SU-DHL-6 (cell line): ENCODE results near the gene CYB561D1.

Experiments
- H2AFZ ChIP-seq: fragments of 200-600 bp; sonication (generic); 2 replicates; pipeline ENCODE4 v1.6.1; 2014; ENCODE audit warnings: low read depth, mild to moderate bottlenecking, moderate library complexity, mixed read lengths, antibody characterized with exemption, low read length; ENCODE audit not compliant: severe bottlenecking
- H3F3A ChIP-seq: fragments of 200-600 bp; shearing (Covaris generic); 2 replicates; pipeline ENCODE4 v1.6.0; 2016; ENCODE audit warnings: antibody characterized with exemption, mild to moderate bottlenecking; ENCODE audit not compliant: insufficient read depth
- H3K27ac ChIP-seq: fragments of 200-600 bp; sonication (generic); 2 replicates; pipeline ENCODE4 v1.5.1; 2016; ENCODE audit warnings: low read depth, mild to moderate bottlenecking, low read length, moderate library complexity, mixed read lengths
- H3K27me3 ChIP-seq: fragments of 200-600 bp; sonication (generic), shearing (Covaris generic); 2 replicates; pipeline ENCODE4 v1.6.0; 2014; ENCODE audit warnings: mild to moderate bottlenecking, low read length
- H3K36me3 ChIP-seq: fragments of 200-600 bp; sonication (generic); 2 replicates; pipeline ENCODE4 v1.6.1; 2014; ENCODE audit warnings: mild to moderate bottlenecking, low read length, mixed read lengths
- H3K4me2 ChIP-seq: fragments of 300-600, 200-600 bp; shearing (Covaris generic), sonication (generic); 2 replicates; pipeline ENCODE4 v1.6.0; 2014; ENCODE audit warnings: low read length, low read depth, mild to moderate bottlenecking; ENCODE audit not compliant: poor library complexity, severe bottlenecking
- H3K4me3 ChIP-seq: fragments of 200-600 bp; sonication (generic); 2 replicates; pipeline ENCODE4 v1.5.1; 2014; ENCODE audit warnings: antibody characterized with exemption, low read length, mild to moderate bottlenecking, mixed read lengths; ENCODE audit not compliant: insufficient read depth, poor library complexity, severe bottlenecking
- H3K79me2 ChIP-seq: fragments of 200-600 bp; sonication (generic); 2 replicates; pipeline ENCODE4 v1.6.1; 2014; ENCODE audit warnings: mild to moderate bottlenecking, low read length, moderate library complexity; ENCODE audit not compliant: insufficient read depth
- H3K9ac ChIP-seq: fragments of 200-600 bp; sonication (generic); 2 replicates; pipeline ENCODE4 v1.7.0; 2014; ENCODE audit warnings: mild to moderate bottlenecking, low read length
- H3K9me2 ChIP-seq: fragments of 200-600 bp; sonication (generic); replicated peaks from 2 replicates; pipeline ENCODE4 v1.6.1; 2014; ENCODE audit warnings: low read length; ENCODE audit not compliant: insufficient read depth
- H3K9me3 ChIP-seq: fragments of 200-600 bp; sonication (generic); 2 replicates; pipeline ENCODE4 v1.6.1; 2014; ENCODE audit warnings: low read length, mixed read lengths; ENCODE audit not compliant: insufficient read depth
- H4K20me1 ChIP-seq: fragments of 200-600 bp; sonication (generic); 2 replicates; pipeline ENCODE4 v1.6.1; 2014; ENCODE audit warnings: low read depth, mild to moderate bottlenecking, antibody characterized with exemption, low read length, moderate library complexity, mixed read lengths
- EZH2phosphoT487 ChIP-seq: fragments of 200-600 bp; sonication (generic), shearing (Covaris generic); conservative IDR thresholded peaks from 2 replicates; pipeline ENCODE4 v1.6.1; 2018; ENCODE audit warnings: mild to moderate bottlenecking, antibody characterized with exemption, low read length, moderate library complexity, mixed read lengths
- TF ChIP-seq, protein P1 (sequence below): fragments of 200-600 bp; sonication (generic); IDR thresholded peaks from one replicate; pipeline ENCODE4 v1.5.1; 2017; ENCODE audit warnings: antibody characterized with exemption, mild to moderate bottlenecking, low read length, moderate library complexity; ENCODE audit not compliant: insufficient read depth, poor library complexity, severe bottlenecking

The CYB561D1 gene

DNA sequence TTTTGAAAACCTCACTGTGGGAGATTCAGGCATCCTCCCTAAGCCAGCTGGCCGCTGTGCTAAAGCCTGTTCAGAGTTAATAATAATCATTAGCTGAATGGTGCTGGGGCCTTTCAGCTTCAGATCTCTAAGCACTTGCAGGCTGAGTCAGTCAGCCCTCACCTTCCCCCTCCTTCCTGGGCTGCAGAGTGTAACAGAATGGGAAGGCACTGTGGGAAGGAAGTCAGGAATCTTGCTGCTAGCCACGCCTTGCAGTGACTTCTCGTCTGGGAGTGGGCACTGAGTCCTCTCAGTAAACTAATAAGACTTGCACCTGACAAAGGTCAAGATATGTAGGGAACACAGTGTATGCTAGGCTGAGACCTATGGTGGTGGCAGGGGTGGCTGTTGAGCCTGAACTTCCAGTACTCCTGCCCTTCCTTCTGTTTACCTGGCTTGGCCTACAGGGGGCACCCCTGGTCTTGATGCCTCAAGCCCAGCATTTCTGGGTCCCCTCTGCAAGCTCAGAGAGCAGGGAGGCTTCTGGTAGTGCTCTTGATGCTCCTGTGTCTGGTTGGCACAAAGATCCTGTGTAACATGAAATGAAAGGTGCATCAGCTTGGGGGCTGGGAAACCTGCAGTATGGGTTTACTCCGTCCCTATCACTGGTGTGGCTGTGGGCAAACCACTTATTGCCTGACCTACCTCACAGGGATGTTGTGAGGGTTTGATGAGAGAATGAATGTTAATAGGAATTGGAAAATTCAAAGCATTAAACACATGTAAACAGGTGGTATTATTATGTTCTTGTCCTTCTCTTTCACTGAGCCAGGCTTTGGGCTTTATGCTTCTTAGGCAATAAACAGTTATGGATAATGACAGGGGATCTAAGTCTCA, 6.0 kb downstream of the CYB561D1 start:
- no peaks in the 10 kb centered on the region for H3K9me2 ChIP-seq
- no peak overlapping the region for H2AFZ ChIP-seq
- H3K27me3 ChIP-seq = no peaks in the 10 kb centered on the region
- H3K36me3 ChIP-seq = no peaks in the 10 kb centered on the region
- no peak overlapping the region for H3K27ac ChIP-seq
- TF ChIP-seq, protein P1, sequence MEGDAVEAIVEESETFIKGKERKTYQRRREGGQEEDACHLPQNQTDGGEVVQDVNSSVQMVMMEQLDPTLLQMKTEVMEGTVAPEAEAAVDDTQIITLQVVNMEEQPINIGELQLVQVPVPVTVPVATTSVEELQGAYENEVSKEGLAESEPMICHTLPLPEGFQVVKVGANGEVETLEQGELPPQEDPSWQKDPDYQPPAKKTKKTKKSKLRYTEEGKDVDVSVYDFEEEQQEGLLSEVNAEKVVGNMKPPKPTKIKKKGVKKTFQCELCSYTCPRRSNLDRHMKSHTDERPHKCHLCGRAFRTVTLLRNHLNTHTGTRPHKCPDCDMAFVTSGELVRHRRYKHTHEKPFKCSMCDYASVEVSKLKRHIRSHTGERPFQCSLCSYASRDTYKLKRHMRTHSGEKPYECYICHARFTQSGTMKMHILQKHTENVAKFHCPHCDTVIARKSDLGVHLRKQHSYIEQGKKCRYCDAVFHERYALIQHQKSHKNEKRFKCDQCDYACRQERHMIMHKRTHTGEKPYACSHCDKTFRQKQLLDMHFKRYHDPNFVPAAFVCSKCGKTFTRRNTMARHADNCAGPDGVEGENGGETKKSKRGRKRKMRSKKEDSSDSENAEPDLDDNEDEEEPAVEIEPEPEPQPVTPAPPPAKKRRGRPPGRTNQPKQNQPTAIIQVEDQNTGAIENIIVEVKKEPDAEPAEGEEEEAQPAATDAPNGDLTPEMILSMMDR = peak; percentile 22
- no peak for TF ChIP-seq EZH2phosphoT487
- H3K9me3 ChIP-seq = no peaks in the 10 kb centered on the region
- no peak overlapping the region for H3K4me3 ChIP-seq
- H3F3A ChIP-seq = no peaks in the 10 kb centered on the region
- no peak overlapping the region for H3K4me2 ChIP-seq
- H3K9ac ChIP-seq = no peak overlapping the region
- H4K20me1 ChIP-seq = no peaks in the 10 kb centered on the region
- H3K79me2 ChIP-seq = 0 out of 2 replicates have a peak, but pooled peaks cover 3% of the 10 kb centered on the region

DNA sequence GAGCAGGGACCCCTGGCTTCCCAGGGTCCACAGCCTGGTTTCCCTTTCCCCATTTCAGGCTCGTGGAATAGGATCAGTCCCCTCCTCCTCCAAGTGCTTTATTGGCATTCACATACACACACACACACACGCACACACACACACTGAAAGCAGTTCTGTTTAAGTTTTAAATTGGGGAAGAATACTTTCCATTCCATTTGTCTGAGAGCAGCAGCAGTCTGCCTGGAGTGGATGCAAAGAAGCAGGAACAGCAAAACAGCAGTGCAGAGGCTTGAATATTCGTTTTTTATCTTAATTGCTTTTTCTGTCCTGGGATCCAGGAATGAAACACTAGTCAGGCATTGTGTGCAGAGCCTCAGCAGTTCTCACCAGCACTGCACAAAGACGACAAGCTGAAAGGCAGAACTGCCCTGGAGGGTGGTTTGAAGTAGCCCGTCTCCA, 7.1 kb downstream of the CYB561D1 start:
- H3K27ac ChIP-seq = no peak overlapping the region
- no peaks in the 10 kb centered on the region for H3K9me3 ChIP-seq
- TF ChIP-seq, protein P1 = no peak
- no peak for TF ChIP-seq EZH2phosphoT487
- H4K20me1 ChIP-seq = no peaks in the 10 kb centered on the region
- H3K9me2 ChIP-seq = no peaks in the 10 kb centered on the region
- no peaks in the 10 kb centered on the region for H3K79me2 ChIP-seq
- no peak overlapping the region for H3K9ac ChIP-seq
- H3F3A ChIP-seq = no peaks in the 10 kb centered on the region
- no peak overlapping the region for H3K4me2 ChIP-seq
- no peak overlapping the region for H3K4me3 ChIP-seq
- H3K36me3 ChIP-seq = no peaks in the 10 kb centered on the region
- H2AFZ ChIP-seq = no peak overlapping the region
- no peaks in the 10 kb centered on the region for H3K27me3 ChIP-seq

DNA sequence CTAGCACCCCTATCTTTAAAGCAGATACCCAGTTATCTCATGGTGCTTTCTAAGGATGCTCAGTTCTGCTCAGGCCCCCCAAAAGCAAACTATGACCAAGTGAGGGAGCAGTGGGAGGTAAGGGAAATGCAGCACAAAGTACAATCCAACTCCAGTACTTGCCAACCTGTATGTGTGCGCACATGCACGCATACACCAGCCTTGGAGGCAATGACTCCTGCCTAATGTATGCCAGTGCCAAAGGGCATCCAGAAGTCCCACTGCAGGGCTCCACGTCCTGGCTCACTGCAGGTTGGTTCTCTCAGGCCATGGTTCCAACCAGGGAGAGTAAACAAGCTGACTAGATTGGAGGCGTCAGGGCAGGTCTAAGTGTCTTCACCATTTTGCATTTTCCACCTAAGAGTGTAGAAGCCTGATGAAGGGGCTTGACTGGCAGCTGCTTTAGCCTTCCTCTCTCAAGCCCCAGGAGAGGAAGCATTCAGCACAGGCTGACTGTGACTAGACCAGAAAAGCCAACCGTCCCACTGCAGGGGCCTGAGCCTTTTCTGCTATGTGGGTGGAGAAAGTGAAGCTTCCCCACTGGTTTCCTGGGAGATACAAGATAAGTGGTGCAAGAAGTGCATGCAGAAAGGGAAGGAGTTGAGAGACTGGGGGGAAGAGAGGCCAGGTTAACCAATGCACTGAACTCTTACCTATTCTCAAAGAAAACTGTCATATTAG, 7.9 kb downstream of the CYB561D1 start:
- Histone ChIP-seq H3K9ac (no peak overlapping the region), H3K4me2 (no peak overlapping the region), H3F3A (no peaks in the 10 kb centered on the region), H3K4me3 (no peak overlapping the region), H4K20me1 (no peaks in the 10 kb centered on the region), H3K9me3 (no peaks in the 10 kb centered on the region), H3K9me2 (no peaks in the 10 kb centered on the region), H3K27ac (no peak overlapping the region), H3K36me3 (no peaks in the 10 kb centered on the region), H2AFZ (no peak overlapping the region), H3K79me2 (no peaks in the 10 kb centered on the region), H3K27me3 (no peaks in the 10 kb centered on the region)
- TF ChIP-seq EZH2phosphoT487 = no peak
- TF ChIP-seq, protein P1 = no peak
